Suprapubic skin (tissue), 4 donors: ENCODE results near the gene NNT.

Experiments
- POLR2A ChIP-seq, 2 donors: fragments of 450-650 bp; IDR thresholded peaks; one replicate each; pipeline ENCODE4 v1.6.1; 2017; ENCODE audit warnings: antibody characterized with exemption in 2 of 2, mild to moderate bottlenecking in 2 of 2, moderate library complexity in 2 of 2
- POLR2AphosphoS5 ChIP-seq, 3 donors: sonication (generic); formaldehyde crosslinking; IDR thresholded peaks; one replicate each; pipeline ENCODE4 v1.6.1; 2017; ENCODE audit warnings: antibody characterized with exemption in 3 of 3
- TF ChIP-seq, protein P1 (sequence below), 2 donors: fragments of 200-600 bp in 1 of 2; fragments of 450-650 bp in 1 of 2; sonication (generic) in 1 of 2; IDR thresholded peaks; one replicate each; pipeline ENCODE4 v1.5.1; 2016 to 2019; ENCODE audit warnings: antibody characterized with exemption in 2 of 2, mild to moderate bottlenecking in 1 of 2, moderate library complexity in 1 of 2

DNA sequence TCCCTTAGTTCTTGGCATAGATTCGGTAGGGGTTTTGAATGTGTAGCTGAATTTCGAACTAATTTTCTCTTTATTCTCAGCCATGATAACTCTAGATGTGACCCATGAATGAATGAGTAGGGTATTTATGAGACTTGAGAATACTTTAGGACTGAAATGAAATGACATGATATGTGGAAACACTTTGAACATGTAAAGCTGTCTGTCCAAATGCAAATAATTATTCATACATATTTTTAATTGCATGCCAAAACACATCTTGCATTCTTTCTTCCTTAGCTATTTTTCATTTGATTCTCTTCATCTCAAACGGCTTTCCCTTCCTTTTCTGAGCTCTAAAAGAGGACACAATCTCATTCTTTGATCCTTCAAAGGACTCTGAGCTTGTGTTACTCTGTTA, 3.4 kb downstream of the NNT start:
- TF ChIP-seq, protein P1, sequence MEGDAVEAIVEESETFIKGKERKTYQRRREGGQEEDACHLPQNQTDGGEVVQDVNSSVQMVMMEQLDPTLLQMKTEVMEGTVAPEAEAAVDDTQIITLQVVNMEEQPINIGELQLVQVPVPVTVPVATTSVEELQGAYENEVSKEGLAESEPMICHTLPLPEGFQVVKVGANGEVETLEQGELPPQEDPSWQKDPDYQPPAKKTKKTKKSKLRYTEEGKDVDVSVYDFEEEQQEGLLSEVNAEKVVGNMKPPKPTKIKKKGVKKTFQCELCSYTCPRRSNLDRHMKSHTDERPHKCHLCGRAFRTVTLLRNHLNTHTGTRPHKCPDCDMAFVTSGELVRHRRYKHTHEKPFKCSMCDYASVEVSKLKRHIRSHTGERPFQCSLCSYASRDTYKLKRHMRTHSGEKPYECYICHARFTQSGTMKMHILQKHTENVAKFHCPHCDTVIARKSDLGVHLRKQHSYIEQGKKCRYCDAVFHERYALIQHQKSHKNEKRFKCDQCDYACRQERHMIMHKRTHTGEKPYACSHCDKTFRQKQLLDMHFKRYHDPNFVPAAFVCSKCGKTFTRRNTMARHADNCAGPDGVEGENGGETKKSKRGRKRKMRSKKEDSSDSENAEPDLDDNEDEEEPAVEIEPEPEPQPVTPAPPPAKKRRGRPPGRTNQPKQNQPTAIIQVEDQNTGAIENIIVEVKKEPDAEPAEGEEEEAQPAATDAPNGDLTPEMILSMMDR (IDR thresholded peaks at IDR 0.05) = no peak
- TF ChIP-seq POLR2A (IDR thresholded peaks at IDR 0.05) = no peak
- no peak for TF ChIP-seq POLR2AphosphoS5 (IDR thresholded peaks at IDR 0.05)
